Hepatocyte (in vitro differentiated cells): ENCODE measurements around the gene CCDC47. TPM values are rescaled to one million over a fixed set of nuclear protein-coding genes. Genes with fewer than 3 reads are reported as not detected.

Experiments used
- DNase-seq: peaks from one replicate; pipeline ENCODE4 v3.0.0-alpha.2; 2016; ENCODE audit warnings: low spot score
- H2AFZ ChIP-seq: fragments of 200-600 bp; sonication (generic); 2 replicates; pipeline ENCODE4 v1.6.0; 2016; ENCODE audit warnings: antibody characterized with exemption, mild to moderate bottlenecking
- H3K27ac ChIP-seq: fragments of 200-600 bp; sonication (generic); 2 replicates; pipeline ENCODE4 v1.5.1; 2016; ENCODE audit warnings: mild to moderate bottlenecking
- H3K27me3 ChIP-seq: fragments of 200-600 bp; sonication (generic); 2 replicates; pipeline ENCODE4 v1.6.1; 2016
- H3K36me3 ChIP-seq: fragments of 200-600 bp; sonication (generic); replicated peaks from 2 replicates; pipeline ENCODE4 v1.5.1; 2016; ENCODE audit warnings: low read depth; ENCODE audit not compliant: insufficient read depth
- H3K4me1 ChIP-seq: fragments of 200-600 bp; sonication (generic); 2 replicates; pipeline ENCODE4 v1.5.1; 2016; ENCODE audit warnings: mild to moderate bottlenecking, moderate library complexity; ENCODE audit not compliant: insufficient read depth
- H3K4me2 ChIP-seq: fragments of 200-600 bp; sonication (generic); 2 replicates; pipeline ENCODE4 v1.6.0; 2016
- H3K4me3 ChIP-seq: fragments of 200-600 bp; sonication (generic); 2 replicates; pipeline ENCODE4 v1.5.1; 2016; ENCODE audit warnings: mild to moderate bottlenecking
- H3K79me2 ChIP-seq: fragments of 200-600 bp; sonication (generic); 2 replicates; pipeline ENCODE4 v1.6.0; 2017; ENCODE audit warnings: mild to moderate bottlenecking
- H3K9me2 ChIP-seq: fragments of 200-600 bp; sonication (generic); replicated peaks from 2 replicates; pipeline ENCODE4 v1.6.0; 2017; ENCODE audit warnings: mild to moderate bottlenecking; ENCODE audit not compliant: insufficient read depth
- H3K9me3 ChIP-seq: fragments of 200-600 bp; sonication (generic); 2 replicates; pipeline ENCODE4 v1.5.1; 2016; ENCODE audit warnings: low read depth, mild to moderate bottlenecking
- H4K20me1 ChIP-seq: fragments of 200-600 bp; sonication (generic); 2 replicates; pipeline ENCODE4 v1.6.0; 2016; ENCODE audit warnings: mild to moderate bottlenecking; ENCODE audit not compliant: insufficient read depth, poor library complexity, severe bottlenecking
- CTCF ChIP-seq: fragments of 200-600 bp; sonication (generic); IDR thresholded peaks from 2 replicates; pipeline ENCODE4 v1.5.1; 2016; ENCODE audit warnings: antibody characterized with exemption, mild to moderate bottlenecking; ENCODE audit not compliant: poor library complexity
- EZH2 ChIP-seq: fragments of 200-600 bp; sonication (generic); IDR thresholded peaks from 2 replicates; pipeline ENCODE4 v1.6.1; 2016; ENCODE audit warnings: antibody characterized with exemption, mild to moderate bottlenecking, borderline replicate concordance
- EZH2phosphoT487 ChIP-seq: fragments of 200-600 bp; sonication (generic); IDR thresholded peaks from one replicate; pipeline ENCODE4 v1.6.1; 2018; ENCODE audit warnings: antibody characterized with exemption, mild to moderate bottlenecking, low read depth, moderate library complexity; ENCODE audit not compliant: unreplicated experiment, severe bottlenecking
- WGBS: methylation state at CpG from one replicate; pipeline ENCODE4 v1.1.6; 2016; ENCODE audit warnings: low lambda C conversion rate; ENCODE audit errors: missing lambda C conversion rate; 5-methylcytosine and 5-hydroxymethylcytosine counted together
- polyA plus RNA-seq: library from polyadenylated mRNA; unstranded; fragments of >200 nt; fragmentation: Nextera tagmentation; extraction: Ambion mirVana; gene quantifications from 2 replicates; pipeline ENCODE4 v1.2.1, GENCODE V29; 2016
- total RNA-seq: library from RNA; depleted of rRNA; stranded (reverse); fragments of >200 nt; gene quantifications from 2 replicates; pipeline ENCODE4 v1.2.3, GENCODE V29; 2014

CCDC47 gene
- total and polyA plus RNA-seq, 2 experiments from 2014 or later: 77.8 to 82.7 TPM

DNA sequence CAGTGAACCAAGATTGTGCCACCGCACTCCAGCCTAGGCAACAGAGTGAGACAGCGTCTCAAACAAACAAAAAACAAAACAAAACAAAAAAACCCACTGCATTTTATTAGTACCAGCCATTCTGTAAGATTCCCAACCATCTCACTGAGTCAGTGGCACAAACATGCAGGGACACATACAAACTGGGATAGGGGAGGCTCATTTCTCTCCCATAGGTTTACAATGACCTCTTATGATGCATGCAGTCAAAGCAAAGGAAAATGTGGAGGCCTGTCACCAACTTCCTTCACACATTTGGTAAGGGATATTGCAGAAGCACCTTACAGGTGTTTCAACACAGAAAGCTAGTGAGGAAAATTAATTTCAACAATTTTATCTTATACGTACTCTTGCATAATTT lies 19.4 kb downstream of the CCDC47 start:
- H3K9me3 ChIP-seq: no peaks in the 10 kb centered on the region
- WGBS: 97% methylated on average over 3 of the region's 3 CpGs
- TF ChIP-seq EZH2phosphoT487 (no peak), EZH2 (no peak), CTCF (no peak)
- no peak overlapping the region for H2AFZ ChIP-seq
- no peak overlapping the region for H3K27ac ChIP-seq
- H3K4me3 ChIP-seq: no peak overlapping the region
- no peaks in the 10 kb centered on the region for H3K36me3 ChIP-seq
- no peak overlapping the region for H3K4me2 ChIP-seq
- H3K79me2 ChIP-seq: no peaks in the 10 kb centered on the region
- DNase-seq: no peak
- no peaks in the 10 kb centered on the region for H3K4me1 ChIP-seq
- H4K20me1 ChIP-seq: no peaks in the 10 kb centered on the region
- no peaks in the 10 kb centered on the region for H3K9me2 ChIP-seq
- no peaks in the 10 kb centered on the region for H3K27me3 ChIP-seq

GRCh38 chr17:63753215-63753614 lies 20.2 kb downstream of the CCDC47 start:
- H3K4me3 ChIP-seq: no peak overlapping the region
- H3K9me2 ChIP-seq: no peaks in the 10 kb centered on the region
- H3K4me1 ChIP-seq: no peaks in the 10 kb centered on the region
- H4K20me1 ChIP-seq: no peaks in the 10 kb centered on the region
- no peak overlapping the region for H2AFZ ChIP-seq
- H3K9me3 ChIP-seq: no peaks in the 10 kb centered on the region
- no peak overlapping the region for H3K4me2 ChIP-seq
- H3K27me3 ChIP-seq: no peaks in the 10 kb centered on the region
- TF ChIP-seq EZH2phosphoT487 (no peak), CTCF (no peak), EZH2 (no peak)
- DNase-seq: no peak
- no peaks in the 10 kb centered on the region for H3K79me2 ChIP-seq
- no peak overlapping the region for H3K27ac ChIP-seq
- no peaks in the 10 kb centered on the region for H3K36me3 ChIP-seq
- 77% methylated on average over 1 of the region's 1 CpG for WGBS

GRCh38 chr17:63752707-63753106 lies 20.7 kb downstream of the CCDC47 start:
- 77% methylated on average over 1 of the region's 1 CpG for WGBS

More at GRCh38 chr17:63752707-63753106, 20.7 kb downstream of the CCDC47 start:
- H3K4me3 ChIP-seq: no peak overlapping the region
- no peak overlapping the region for H2AFZ ChIP-seq
- H3K9me3 ChIP-seq: no peaks in the 10 kb centered on the region
- no peaks in the 10 kb centered on the region for H3K27me3 ChIP-seq
- TF ChIP-seq EZH2 (no peak), CTCF (no peak), EZH2phosphoT487 (no peak)
- no peaks in the 10 kb centered on the region for H3K4me1 ChIP-seq
- no peak overlapping the region for H3K4me2 ChIP-seq
- H3K79me2 ChIP-seq: no peaks in the 10 kb centered on the region
- no peaks in the 10 kb centered on the region for H3K36me3 ChIP-seq
- H3K27ac ChIP-seq: no peak overlapping the region
- no peaks in the 10 kb centered on the region for H4K20me1 ChIP-seq
- DNase-seq: no peak
- H3K9me2 ChIP-seq: no peaks in the 10 kb centered on the region
